Prostate gland (tissue), 2 donors: ENCODE results near the gene PLA2G4E.

Experiments
- CTCF ChIP-seq, 4 experiments: fragments of 200-600 bp in 2 of 4; fragments of 450-650 bp in 2 of 4; sonication (generic) in 2 of 4; IDR thresholded peaks; 1 replicate in 3 of 4; 2 replicates in 1 of 4; pipeline ENCODE4 v1.5.1; 2016 to 2019; ENCODE audit warnings: antibody characterized with exemption in 4 of 4, mild to moderate bottlenecking in 2 of 4, moderate library complexity in 2 of 4
- POLR2A ChIP-seq: fragments of 450-650 bp; IDR thresholded peaks from one replicate; pipeline ENCODE4 v1.6.1; 2016; ENCODE audit warnings: antibody characterized with exemption, mild to moderate bottlenecking
- POLR2AphosphoS5 ChIP-seq: sonication (generic); formaldehyde crosslinking; IDR thresholded peaks from one replicate; pipeline ENCODE4 v1.6.1; 2017; ENCODE audit warnings: antibody characterized with exemption

GRCh38 chr15:41984622-41985021, 36.2 kb downstream of the PLA2G4E start:
- TF ChIP-seq POLR2A (no peak), CTCF (IDR thresholded peaks at IDR 0.05) (no peak), POLR2AphosphoS5 (no peak)
